HG03175 (cell line): ENCODE results near the gene UQCRHL.

Source experiments
- ATAC-seq: cut with Tn5 transposase; IDR thresholded peaks from one replicate; pipeline ENCODE4 v1.9.1; 2021; ENCODE audit warnings: mild to moderate bottlenecking, moderate library complexity; ENCODE audit not compliant: unreplicated experiment

Gene UQCRHL

GRCh38 chr1:15799004-15799867, 8.2 kb downstream of the UQCRHL start:
- ATAC-seq = no peak

GRCh38 chr1:15797614-15798390, 9.6 kb downstream of the UQCRHL start:
- no peak for ATAC-seq

GRCh38 chr1:15796086-15796462, 11.4 kb downstream of the UQCRHL start:
- ATAC-seq = no peak

- no peak for ATAC-seq
Measured at GRCh38 chr1:15788624-15789301, 18.7 kb downstream of the UQCRHL start.

- no peak for ATAC-seq
Measured at GRCh38 chr1:15786581-15786980, 20.9 kb downstream of the UQCRHL start.

GRCh38 chr1:15785683-15786082, 21.8 kb downstream of the UQCRHL start:
- no peak for ATAC-seq

- ATAC-seq = no peak
Measured at GRCh38 chr1:15777909-15778707, 29.3 kb downstream of the UQCRHL start.

GRCh38 chr1:15775706-15776105, 31.7 kb downstream of the UQCRHL start:
- ATAC-seq = no peak

GRCh38 chr1:15771836-15772515, 35.5 kb downstream of the UQCRHL start:
- no peak for ATAC-seq

- no peak for ATAC-seq
Measured at GRCh38 chr1:15770313-15770962, 37.0 kb downstream of the UQCRHL start.

- no peak for ATAC-seq
Measured at GRCh38 chr1:15768388-15768787, 39.1 kb downstream of the UQCRHL start.

- ATAC-seq = no peak
Measured at GRCh38 chr1:15767941-15768340, 39.5 kb downstream of the UQCRHL start.

- no peak for ATAC-seq
Measured at GRCh38 chr1:15765495-15766194, 41.8 kb downstream of the UQCRHL start.

GRCh38 chr1:15764890-15765289, 42.6 kb downstream of the UQCRHL start:
- ATAC-seq = no peak

GRCh38 chr1:15764269-15764764, 43.1 kb downstream of the UQCRHL start:
- ATAC-seq = no peak

- no peak for ATAC-seq
Measured at GRCh38 chr1:15762546-15762945, 44.9 kb downstream of the UQCRHL start.

- no peak for ATAC-seq
Measured at GRCh38 chr1:15761366-15762128, 45.9 kb downstream of the UQCRHL start.
